ENCODE data around the gene EVI5.

The EVI5 gene

GRCh38 chr1:92494485-92495141 lies 290.3 kb downstream of the EVI5 start:
- ATAC-seq (ENCODE audit: low read depth) (no peak), DNase-seq (ENCODE audit: low spot score) (no peak)
- Histone ChIP-seq H3K27ac (ENCODE audit: poor library complexity, severe bottlenecking) (no peak overlapping the region), H3K27me3 (ENCODE audit: insufficient read depth, poor library complexity, severe bottlenecking) (peaks cover 2% of the 10 kb centered on the region), H3K4me3 (ENCODE audit: severe bottlenecking) (no peak overlapping the region), H3K36me3 (ENCODE audit: low read depth) (no peaks in the 10 kb centered on the region), H3K9me3 (ENCODE audit: severe bottlenecking) (no peaks in the 10 kb centered on the region), H3K4me1 (ENCODE audit: insufficient read depth, poor library complexity, severe bottlenecking) (no peaks in the 10 kb centered on the region)
- no peak for TF ChIP-seq CTCF (IDR thresholded peaks at IDR 0.05; ENCODE audit: poor library complexity, severe bottlenecking)

DNA sequence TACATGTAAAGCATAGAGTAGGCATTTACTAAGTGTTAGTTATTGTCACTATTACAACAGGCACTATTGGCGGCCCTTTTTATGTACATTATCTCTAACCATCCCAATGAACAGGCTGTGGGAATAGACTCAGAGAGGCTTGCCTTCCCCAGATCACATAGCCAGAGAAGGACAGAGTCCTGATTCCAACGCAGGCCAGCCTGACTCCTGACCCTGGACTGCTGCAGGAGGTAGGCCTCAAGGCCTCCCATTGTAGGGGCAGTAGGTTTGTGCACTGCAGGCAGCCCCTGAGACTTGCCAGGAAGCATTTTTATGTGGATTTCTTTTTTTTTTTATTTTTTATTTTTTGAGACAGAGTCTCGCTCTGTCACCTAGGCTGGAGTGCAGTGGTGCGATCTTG lies 291.8 kb downstream of the EVI5 start:
- ATAC-seq (ENCODE audit: low read depth), result no peak
- peaks cover 15% of the 10 kb centered on the region for H3K27me3 ChIP-seq (ENCODE audit: insufficient read depth, poor library complexity, severe bottlenecking)
- no peaks in the 10 kb centered on the region for H3K4me1 ChIP-seq (ENCODE audit: insufficient read depth, poor library complexity, severe bottlenecking)
- no peak for TF ChIP-seq CTCF (IDR thresholded peaks at IDR 0.05; ENCODE audit: poor library complexity, severe bottlenecking)
- no peaks in the 10 kb centered on the region for H3K9me3 ChIP-seq (ENCODE audit: severe bottlenecking)
- H3K4me3 ChIP-seq (ENCODE audit: severe bottlenecking), result no peak overlapping the region
- no peak for DNase-seq (ENCODE audit: low spot score)
- H3K27ac ChIP-seq (ENCODE audit: poor library complexity, severe bottlenecking), result no peak overlapping the region
- H3K36me3 ChIP-seq (ENCODE audit: low read depth), result no peaks in the 10 kb centered on the region

- no peaks in the 10 kb centered on the region for H3K9me3 ChIP-seq (ENCODE audit: severe bottlenecking)
- no peak for TF ChIP-seq CTCF (IDR thresholded peaks at IDR 0.05; ENCODE audit: poor library complexity, severe bottlenecking)
- peaks cover 55% of the 10 kb centered on the region for H3K27me3 ChIP-seq (ENCODE audit: insufficient read depth, poor library complexity, severe bottlenecking)
- no peak for DNase-seq (ENCODE audit: low spot score)
- H3K4me1 ChIP-seq (ENCODE audit: insufficient read depth, poor library complexity, severe bottlenecking), result no peaks in the 10 kb centered on the region
- no peak for ATAC-seq (ENCODE audit: low read depth)
- no peaks in the 10 kb centered on the region for H3K36me3 ChIP-seq (ENCODE audit: low read depth)
- no peak overlapping the region for H3K27ac ChIP-seq (ENCODE audit: poor library complexity, severe bottlenecking)
- H3K4me3 ChIP-seq (ENCODE audit: severe bottlenecking), result no peak overlapping the region
Measured at GRCh38 chr1:92488832-92489231, 296.1 kb downstream of the EVI5 start.

- ATAC-seq (ENCODE audit: low read depth) (no peak), DNase-seq (ENCODE audit: low spot score) (no peak)
- Histone ChIP-seq H3K36me3 (ENCODE audit: low read depth) (no peaks in the 10 kb centered on the region), H3K4me1 (ENCODE audit: insufficient read depth, poor library complexity, severe bottlenecking) (no peaks in the 10 kb centered on the region), H3K4me3 (ENCODE audit: severe bottlenecking) (no peak overlapping the region), H3K27ac (ENCODE audit: poor library complexity, severe bottlenecking) (no peak overlapping the region), H3K9me3 (ENCODE audit: severe bottlenecking) (no peaks in the 10 kb centered on the region), H3K27me3 (ENCODE audit: insufficient read depth, poor library complexity, severe bottlenecking) (peaks cover 59% of the 10 kb centered on the region)
- no peak for TF ChIP-seq CTCF (IDR thresholded peaks at IDR 0.05; ENCODE audit: poor library complexity, severe bottlenecking)
Measured at GRCh38 chr1:92488416-92488815, 296.5 kb downstream of the EVI5 start.

GRCh38 chr1:92487078-92487605 lies 297.8 kb downstream of the EVI5 start:
- DNase-seq (ENCODE audit: low spot score) (no peak), ATAC-seq (ENCODE audit: low read depth) (no peak)
- Histone ChIP-seq H3K27me3 (ENCODE audit: insufficient read depth, poor library complexity, severe bottlenecking) (peaks cover 72% of the 10 kb centered on the region), H3K4me3 (ENCODE audit: severe bottlenecking) (no peak overlapping the region), H3K4me1 (ENCODE audit: insufficient read depth, poor library complexity, severe bottlenecking) (no peaks in the 10 kb centered on the region), H3K9me3 (ENCODE audit: severe bottlenecking) (no peaks in the 10 kb centered on the region), H3K27ac (ENCODE audit: poor library complexity, severe bottlenecking) (no peak overlapping the region), H3K36me3 (ENCODE audit: low read depth) (no peaks in the 10 kb centered on the region)
- no peak for TF ChIP-seq CTCF (IDR thresholded peaks at IDR 0.05; ENCODE audit: poor library complexity, severe bottlenecking)
